ENCODE measurements around the gene SSR1.

The SSR1 gene

GRCh38 chr6:7328243-7328642 is 15.2 kb upstream of the SSR1 start:
- Histone ChIP-seq H3K9me2 (ENCODE audit: low read depth, low read length) (no peaks in the 10 kb centered on the region), H4K20me1 (ENCODE audit: insufficient read depth, low read length) (no peaks in the 10 kb centered on the region), H2AFZ (ENCODE audit: low read length) (no peak overlapping the region), H3K4me3 (ENCODE audit: low read depth, low read length, poor library complexity, severe bottlenecking) (no peak overlapping the region), H3K9me3 (ENCODE audit: low read length) (no peaks in the 10 kb centered on the region), H3K27me3 (ENCODE audit: insufficient read depth, low read length) (no peaks in the 10 kb centered on the region), H3K36me3 (ENCODE audit: insufficient read depth, low read length) (no peaks in the 10 kb centered on the region), H3F3A (ENCODE audit: insufficient read depth, low read length) (no peaks in the 10 kb centered on the region), H3K79me2 (ENCODE audit: insufficient read depth, low read length) (no peaks in the 10 kb centered on the region), H3K27ac (ENCODE audit: low read depth, low read length, poor library complexity, severe bottlenecking) (no peak overlapping the region), H3K4me2 (ENCODE audit: low read length) (no peak overlapping the region), H3K9ac (ENCODE audit: low read length) (no peak overlapping the region), H3K4me1 (ENCODE audit: insufficient read depth, low read length, severe bottlenecking) (no peaks in the 10 kb centered on the region)
- no peak for TF ChIP-seq CTCF (IDR thresholded peaks at IDR 0.05; ENCODE audit: low read length)

GRCh38 chr6:7325750-7326149 is 12.8 kb upstream of the SSR1 start:
- no peaks in the 10 kb centered on the region for H4K20me1 ChIP-seq (ENCODE audit: insufficient read depth, low read length)
- no peaks in the 10 kb centered on the region for H3K9me2 ChIP-seq (ENCODE audit: low read depth, low read length)
- no peaks in the 10 kb centered on the region for H3K27me3 ChIP-seq (ENCODE audit: insufficient read depth, low read length)
- TF ChIP-seq EZH2 (IDR thresholded peaks at IDR 0.05; ENCODE audit: borderline replicate concordance, low read length) (no peak), CTCF (IDR thresholded peaks at IDR 0.05; ENCODE audit: low read length) (no peak)
- no peaks in the 10 kb centered on the region for H3K36me3 ChIP-seq (ENCODE audit: insufficient read depth, low read length)
- no peaks in the 10 kb centered on the region for H3F3A ChIP-seq (ENCODE audit: insufficient read depth, low read length)
- no peaks in the 10 kb centered on the region for H3K9me3 ChIP-seq (ENCODE audit: low read length)
- no peaks in the 10 kb centered on the region for H3K79me2 ChIP-seq (ENCODE audit: insufficient read depth, low read length)
- H2AFZ ChIP-seq (ENCODE audit: low read length) = no peak overlapping the region
- H3K9ac ChIP-seq (ENCODE audit: low read length) = no peak overlapping the region
- no peak overlapping the region for H3K4me2 ChIP-seq (ENCODE audit: low read length)
- no peak overlapping the region for H3K27ac ChIP-seq (ENCODE audit: low read depth, low read length, poor library complexity, severe bottlenecking)
- H3K4me1 ChIP-seq (ENCODE audit: insufficient read depth, low read length, severe bottlenecking) = no peaks in the 10 kb centered on the region
- no peak overlapping the region for H3K4me3 ChIP-seq (ENCODE audit: low read depth, low read length, poor library complexity, severe bottlenecking)

GRCh38 chr6:7324520-7324919 is 11.5 kb upstream of the SSR1 start:
- no peak overlapping the region for H3K4me3 ChIP-seq (ENCODE audit: low read depth, low read length, poor library complexity, severe bottlenecking)
- no peaks in the 10 kb centered on the region for H3K9me3 ChIP-seq (ENCODE audit: low read length)
- H3K27ac ChIP-seq (ENCODE audit: low read depth, low read length, poor library complexity, severe bottlenecking) = no peak overlapping the region
- no peaks in the 10 kb centered on the region for H3K36me3 ChIP-seq (ENCODE audit: insufficient read depth, low read length)
- H4K20me1 ChIP-seq (ENCODE audit: insufficient read depth, low read length) = no peaks in the 10 kb centered on the region
- H3K27me3 ChIP-seq (ENCODE audit: insufficient read depth, low read length) = no peaks in the 10 kb centered on the region
- H3K9ac ChIP-seq (ENCODE audit: low read length) = no peak overlapping the region
- TF ChIP-seq CTCF (IDR thresholded peaks at IDR 0.05; ENCODE audit: low read length) = no peak
- H2AFZ ChIP-seq (ENCODE audit: low read length) = no peak overlapping the region
- no peak overlapping the region for H3K4me2 ChIP-seq (ENCODE audit: low read length)
- no peaks in the 10 kb centered on the region for H3K79me2 ChIP-seq (ENCODE audit: insufficient read depth, low read length)
- H3F3A ChIP-seq (ENCODE audit: insufficient read depth, low read length) = no peaks in the 10 kb centered on the region
- no peaks in the 10 kb centered on the region for H3K4me1 ChIP-seq (ENCODE audit: insufficient read depth, low read length, severe bottlenecking)
- H3K9me2 ChIP-seq (ENCODE audit: low read depth, low read length) = no peaks in the 10 kb centered on the region

All from OCI-LY1 (cell line).